NCI-H2029 (cell line): ENCODE measurements around the gene TGFBRAP1.

Source experiments
- DNase-seq: peaks from one replicate; lab custom pipeline; 2025; lab: John Stamatoyannopoulos, UW

TGFBRAP1 gene

GRCh38 chr2:105235388-105236059 is 94.0 kb downstream of the TGFBRAP1 start:
- peak; percentile 64 for DNase-seq

- no peak for DNase-seq
Measured at GRCh38 chr2:105231232-105231619, 98.3 kb downstream of the TGFBRAP1 start.

- DNase-seq: no peak
Measured at GRCh38 chr2:105224444-105224843, 105.1 kb downstream of the TGFBRAP1 start.

GRCh38 chr2:105220604-105221003 is 108.9 kb downstream of the TGFBRAP1 start:
- DNase-seq: no peak

GRCh38 chr2:105215586-105216192 is 113.8 kb downstream of the TGFBRAP1 start:
- DNase-seq: no peak
